ENCODE measurements around the gene SHISA9. TPM values are rescaled to one million over a fixed set of nuclear protein-coding genes. Genes with fewer than 3 reads are reported as not detected.

SHISA9 gene
- total RNA-seq, 1 donor from 2014 or later, result not detected

DNA sequence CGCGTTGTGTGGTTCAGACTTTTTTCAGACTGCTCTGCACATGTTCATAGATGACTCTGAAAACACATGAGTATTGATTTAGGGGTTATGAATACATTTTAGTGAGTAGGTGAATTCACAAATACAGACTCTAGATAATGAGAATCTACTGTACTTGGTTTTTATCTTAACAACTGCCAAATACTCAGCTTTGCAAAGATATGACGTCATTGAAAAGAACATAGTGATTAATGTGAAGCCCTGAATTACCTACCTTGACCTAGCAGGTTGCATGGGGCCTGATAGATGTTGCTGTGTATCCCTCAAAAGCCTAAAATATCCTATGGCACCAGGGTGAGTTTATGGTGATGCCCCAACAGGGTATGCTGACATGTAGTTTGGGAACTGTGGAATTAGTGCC is 98.0 kb downstream of the SHISA9 start:
- H3K9me3 ChIP-seq, result no peaks in the 10 kb centered on the region
- TF ChIP-seq, protein P1, sequence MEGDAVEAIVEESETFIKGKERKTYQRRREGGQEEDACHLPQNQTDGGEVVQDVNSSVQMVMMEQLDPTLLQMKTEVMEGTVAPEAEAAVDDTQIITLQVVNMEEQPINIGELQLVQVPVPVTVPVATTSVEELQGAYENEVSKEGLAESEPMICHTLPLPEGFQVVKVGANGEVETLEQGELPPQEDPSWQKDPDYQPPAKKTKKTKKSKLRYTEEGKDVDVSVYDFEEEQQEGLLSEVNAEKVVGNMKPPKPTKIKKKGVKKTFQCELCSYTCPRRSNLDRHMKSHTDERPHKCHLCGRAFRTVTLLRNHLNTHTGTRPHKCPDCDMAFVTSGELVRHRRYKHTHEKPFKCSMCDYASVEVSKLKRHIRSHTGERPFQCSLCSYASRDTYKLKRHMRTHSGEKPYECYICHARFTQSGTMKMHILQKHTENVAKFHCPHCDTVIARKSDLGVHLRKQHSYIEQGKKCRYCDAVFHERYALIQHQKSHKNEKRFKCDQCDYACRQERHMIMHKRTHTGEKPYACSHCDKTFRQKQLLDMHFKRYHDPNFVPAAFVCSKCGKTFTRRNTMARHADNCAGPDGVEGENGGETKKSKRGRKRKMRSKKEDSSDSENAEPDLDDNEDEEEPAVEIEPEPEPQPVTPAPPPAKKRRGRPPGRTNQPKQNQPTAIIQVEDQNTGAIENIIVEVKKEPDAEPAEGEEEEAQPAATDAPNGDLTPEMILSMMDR (IDR thresholded peaks at IDR 0.05), result no peak
- H3K27ac ChIP-seq, result no peak overlapping the region
- H3K4me3 ChIP-seq, result no peak overlapping the region
- ATAC-seq (no peak), DNase-seq (no peak)
- no peaks in the 10 kb centered on the region for H3K27me3 ChIP-seq (ENCODE audit: low read depth)
- no peaks in the 10 kb centered on the region for H3K36me3 ChIP-seq
- intact Hi-C loops (cut with DNase I), result no loop called here
- no peaks in the 10 kb centered on the region for H3K4me1 ChIP-seq

DNA sequence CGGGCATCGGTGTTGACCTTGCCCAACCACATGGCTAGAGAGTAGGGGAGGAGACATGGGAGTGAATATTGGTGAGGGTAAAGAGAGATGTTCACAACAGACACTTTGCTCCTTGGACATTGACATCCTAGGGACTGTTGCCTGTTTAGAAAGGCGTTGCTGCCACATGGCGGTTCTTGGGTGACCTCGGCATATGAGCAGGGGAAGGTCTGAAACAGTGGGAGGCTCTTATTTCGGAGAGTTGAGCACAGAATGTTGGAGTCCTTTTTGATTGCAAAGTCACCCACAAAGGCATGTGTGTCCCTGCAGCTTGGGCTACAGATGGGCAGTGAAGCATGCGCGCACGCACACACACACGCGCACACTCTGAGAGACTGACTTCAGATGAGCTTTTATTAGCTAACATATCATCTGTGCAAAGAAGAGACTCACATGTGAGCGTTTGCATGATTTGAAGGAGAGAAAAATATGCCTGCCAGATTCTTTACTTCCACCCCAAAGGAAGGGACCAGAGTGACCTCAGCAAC is 104.4 kb downstream of the SHISA9 start:
- ATAC-seq (no peak), DNase-seq (no peak)
- intact Hi-C loops (cut with DNase I), result no loop called here
- H3K9me3 ChIP-seq, result no peaks in the 10 kb centered on the region
- H3K4me1 ChIP-seq, result no peaks in the 10 kb centered on the region
- H3K27ac ChIP-seq, result no peak overlapping the region
- TF ChIP-seq, protein P1 (IDR thresholded peaks at IDR 0.05), result no peak
- no peaks in the 10 kb centered on the region for H3K27me3 ChIP-seq (ENCODE audit: low read depth)
- no peak overlapping the region for H3K4me3 ChIP-seq
- no peaks in the 10 kb centered on the region for H3K36me3 ChIP-seq

DNA sequence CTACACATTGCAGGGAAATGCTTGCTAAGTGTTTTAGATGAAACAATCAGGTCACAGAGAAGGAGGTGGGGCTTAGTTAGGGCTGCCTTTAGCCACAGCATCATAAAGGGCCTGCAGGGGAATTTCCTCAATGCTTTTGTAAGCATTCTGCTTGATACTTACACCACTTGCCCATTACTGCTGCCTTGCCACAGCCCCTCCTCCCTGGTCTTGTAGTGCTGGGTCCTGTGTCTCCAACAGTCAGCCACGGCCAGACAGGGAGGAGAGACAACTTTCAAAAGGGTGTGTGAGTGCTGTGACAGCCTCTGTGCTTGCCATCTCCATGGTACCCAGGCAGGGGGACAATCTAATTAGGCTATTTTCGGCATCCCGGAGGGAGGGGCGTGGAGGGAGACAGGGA is 111.2 kb downstream of the SHISA9 start:
- Histone ChIP-seq H3K4me1 (no peaks in the 10 kb centered on the region), H3K36me3 (no peaks in the 10 kb centered on the region), H3K9me3 (no peaks in the 10 kb centered on the region), H3K27me3 (ENCODE audit: low read depth) (no peaks in the 10 kb centered on the region), H3K27ac (no peak overlapping the region), H3K4me3 (no peak overlapping the region)
- ATAC-seq, result no peak
- no peak for DNase-seq
- TF ChIP-seq, protein P1 (IDR thresholded peaks at IDR 0.05), result no peak
- intact Hi-C loops (cut with DNase I), result no loop called here

DNA sequence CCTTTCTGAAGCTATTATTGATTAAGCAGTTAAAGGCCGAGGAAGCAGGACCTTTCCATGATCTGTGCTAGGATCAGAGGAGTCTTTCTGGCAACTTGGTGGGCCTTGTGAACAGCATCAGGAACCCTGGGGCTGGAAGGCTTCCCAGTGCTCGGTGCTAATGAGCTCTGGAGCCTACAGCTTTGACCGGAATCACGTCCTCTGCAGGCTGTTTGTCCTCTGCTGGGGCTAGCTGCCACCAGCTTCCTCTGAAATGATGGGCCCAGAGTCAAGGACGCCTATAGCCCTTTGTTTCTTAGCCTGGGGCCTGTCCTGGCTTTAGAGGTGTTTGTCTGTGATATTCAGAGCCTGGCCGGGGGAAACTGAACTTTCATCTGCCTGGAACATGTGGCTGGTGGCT is 111.6 kb downstream of the SHISA9 start:
- intact Hi-C loops (cut with DNase I), result no loop called here
- Histone ChIP-seq H3K4me3 (no peak overlapping the region), H3K27ac (no peak overlapping the region)

DNA sequence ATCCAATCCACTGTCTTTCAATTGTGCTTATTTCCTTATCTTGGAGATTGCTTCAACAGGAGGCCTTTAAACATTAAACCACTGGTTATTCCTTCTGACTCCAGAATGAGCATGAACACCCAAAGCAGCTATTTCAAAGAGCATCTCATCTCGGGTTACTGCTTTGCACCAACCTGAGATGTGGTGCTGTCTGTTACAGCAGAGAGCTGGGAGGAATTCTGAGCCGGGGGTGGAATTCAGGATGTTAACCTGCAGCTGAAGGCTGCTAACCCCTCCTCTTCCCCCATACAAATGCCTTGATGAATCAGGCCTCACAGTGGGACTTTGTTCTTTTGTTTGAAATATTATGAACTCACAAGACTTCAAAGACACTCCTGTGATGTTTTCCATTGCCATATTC is 113.1 kb downstream of the SHISA9 start:
- no peaks in the 10 kb centered on the region for H3K4me1 ChIP-seq
- intact Hi-C loops (cut with DNase I), result no loop called here
- H3K9me3 ChIP-seq, result no peaks in the 10 kb centered on the region
- H3K27ac ChIP-seq, result no peak overlapping the region
- H3K36me3 ChIP-seq, result no peaks in the 10 kb centered on the region
- H3K4me3 ChIP-seq, result no peak overlapping the region
- ATAC-seq, result no peak
- H3K27me3 ChIP-seq (ENCODE audit: low read depth), result no peaks in the 10 kb centered on the region
- TF ChIP-seq, protein P1 (IDR thresholded peaks at IDR 0.05), result no peak
- no peak for DNase-seq

More for the DNA sequence above, 111.6 kb downstream of the SHISA9 start:
- Histone ChIP-seq H3K27me3 (ENCODE audit: low read depth) (no peaks in the 10 kb centered on the region), H3K36me3 (no peaks in the 10 kb centered on the region), H3K4me1 (no peaks in the 10 kb centered on the region), H3K9me3 (no peaks in the 10 kb centered on the region)
- TF ChIP-seq, protein P1 (IDR thresholded peaks at IDR 0.05), result no peak
- no peak for ATAC-seq
- DNase-seq, result no peak

DNA sequence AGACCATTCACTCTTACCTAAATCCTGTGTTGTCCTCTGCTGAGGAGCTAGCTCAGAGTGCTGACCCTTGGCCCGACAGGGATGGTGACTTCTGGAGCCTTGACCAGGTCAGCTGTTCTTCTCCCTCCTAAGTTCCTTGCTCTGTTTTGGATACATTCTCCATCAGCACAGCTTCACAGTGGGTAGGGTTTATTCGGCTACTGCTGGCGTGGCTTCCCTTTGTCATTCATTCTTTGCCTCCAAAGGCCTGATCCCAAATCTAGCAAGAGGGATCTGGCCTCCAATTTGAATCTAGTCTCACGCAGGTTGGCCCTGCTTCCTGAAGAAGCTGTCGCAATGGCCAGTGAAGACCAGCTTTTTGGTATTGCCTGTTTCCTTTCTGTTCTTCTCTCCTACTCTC is 116.6 kb downstream of the SHISA9 start:
- DNase-seq (no peak), ATAC-seq (no peak)
- H3K27me3 ChIP-seq (ENCODE audit: low read depth), result no peaks in the 10 kb centered on the region
- H3K9me3 ChIP-seq, result no peaks in the 10 kb centered on the region
- TF ChIP-seq, protein P1 (IDR thresholded peaks at IDR 0.05), result no peak
- H3K27ac ChIP-seq, result no peak overlapping the region
- intact Hi-C loops (cut with DNase I), result no loop called here
- no peaks in the 10 kb centered on the region for H3K4me1 ChIP-seq
- H3K36me3 ChIP-seq, result no peaks in the 10 kb centered on the region
- H3K4me3 ChIP-seq, result no peak overlapping the region
